H1 (cell line): ENCODE data around the gene PCED1B. TPM values are rescaled to one million over a fixed set of nuclear protein-coding genes. Genes with fewer than 3 reads are reported as not detected.
A peak's percentile ranks its signal among the peaks of the same experiment; 100 is the strongest.

Experiments
- CTCF ChIA-PET: fragments of 300-600 bp; sonication (Branson Sonifier 250); formaldehyde crosslinking; loops from one replicate; lab custom pipeline; 2021; ENCODE audit not compliant: partially characterized antibody; lab: Charles Lee
- POLR2A ChIA-PET: fragments of 300-600 bp; sonication (Branson Sonifier 250); formaldehyde crosslinking; loops from one replicate; lab custom pipeline; 2021; ENCODE audit warnings: inconsistent platforms; ENCODE audit not compliant: partially characterized antibody; lab: Charles Lee
- DNase-seq, 2 experiments: peaks; one replicate each; pipeline versions ENCODE4 v3.0.0 to v3.0.0-alpha.2; 2010 to 2022; ENCODE audit warnings: low spot score in 2 of 2, low read depth in 1 of 2, mixed read lengths in 1 of 2
- FAIRE-seq: peaks from 2 replicates; lab custom pipeline; 2011; peaks lifted over from hg19 to GRCh38; lab: Jason Lieb, UNC
- H2AFZ ChIP-seq: 2 replicates; pipeline ENCODE4 v1.8.1; 2012; ENCODE audit warnings: low read length, inconsistent platforms
- H2AK5ac ChIP-seq: 2 replicates; pipeline ENCODE4 v1.6.1; 2013; ENCODE audit warnings: low read depth, low read length
- H2BK120ac ChIP-seq: replicated peaks from 2 replicates; pipeline ENCODE3; 2013; ENCODE audit warnings: low read depth, low read length, inconsistent platforms
- H2BK12ac ChIP-seq: 2 replicates; pipeline ENCODE4 v1.6.1; 2013; ENCODE audit warnings: low read depth, low read length
- H2BK15ac ChIP-seq: 2 replicates; pipeline ENCODE4 v1.6.1; 2013; ENCODE audit warnings: low read length
- H2BK20ac ChIP-seq: 2 replicates; pipeline ENCODE4 v1.6.1; 2013; ENCODE audit warnings: low read length
- H2BK5ac ChIP-seq: 2 replicates; pipeline ENCODE4 v1.6.1; 2013; ENCODE audit warnings: low read depth, low read length
- H3K14ac ChIP-seq: 2 replicates; pipeline ENCODE4 v1.6.1; 2013; ENCODE audit warnings: inconsistent platforms; ENCODE audit not compliant: insufficient read length
- H3K18ac ChIP-seq: 2 replicates; pipeline ENCODE4 v1.6.1; 2013; ENCODE audit warnings: low read length; ENCODE audit errors: extremely low read depth
- H3K23ac ChIP-seq: 2 replicates; pipeline ENCODE4 v1.6.1; 2013; ENCODE audit warnings: inconsistent platforms; ENCODE audit not compliant: insufficient read length
- H3K23me2 ChIP-seq: 2 replicates; pipeline ENCODE4 v1.6.1; 2013; ENCODE audit warnings: low read depth, low read length
- H3K27ac ChIP-seq: 2 replicates; pipeline ENCODE4 v1.6.1; 2011; ENCODE audit warnings: low read depth, low read length, inconsistent platforms
- H3K27me3 ChIP-seq, 4 experiments: replicated peaks in 1 of 4; 1 replicate in 1 of 4; 2 replicates in 3 of 4; pipeline versions ENCODE4 v1.6.1 to v1.8.1; 2011 to 2013; ENCODE audit warnings: low read length in 3 of 4, mild to moderate bottlenecking in 3 of 4, inconsistent platforms in 2 of 4, mixed read lengths in 2 of 4, moderate library complexity in 1 of 4; ENCODE audit not compliant: control insufficient read depth in 3 of 4, insufficient read depth in 3 of 4; ENCODE audit errors: extremely low read depth in 1 of 4
- H3K36me3 ChIP-seq, 4 experiments: 2 replicates each; pipeline versions ENCODE4 v1.6.1 to v1.8.1; 2011 to 2013; ENCODE audit warnings: mild to moderate bottlenecking in 4 of 4, low read length in 3 of 4, moderate library complexity in 2 of 4, control low read depth in 1 of 4, inconsistent platforms in 1 of 4; ENCODE audit not compliant: insufficient read depth in 4 of 4, control insufficient read depth in 2 of 4
- H3K4ac ChIP-seq: replicated peaks from 2 replicates; pipeline ENCODE3; 2013; ENCODE audit warnings: low read length, low read depth, mixed read lengths, inconsistent platforms; ENCODE audit not compliant: insufficient read length
- H3K4me1 ChIP-seq, 4 experiments: replicated peaks in 1 of 4; 1 replicate in 1 of 4; 2 replicates in 3 of 4; pipeline versions ENCODE4 v1.6.1 to v1.8.1; 2011 to 2013; ENCODE audit warnings: low read length in 3 of 4, inconsistent platforms in 2 of 4, mixed read lengths in 1 of 4; ENCODE audit not compliant: insufficient read depth in 4 of 4, control insufficient read depth in 3 of 4
- H3K4me2 ChIP-seq, 2 experiments: 2 replicates each; pipeline versions ENCODE4 v1.6.1 to v1.8.1; 2011 to 2013; ENCODE audit warnings: low read depth in 2 of 2, low read length in 2 of 2, control low read depth in 1 of 2, inconsistent platforms in 1 of 2, mild to moderate bottlenecking in 1 of 2; ENCODE audit not compliant: insufficient read depth in 1 of 2
- H3K4me3 ChIP-seq, 4 experiments: fragments of 200-600, 300-600 bp in 1 of 4; sonication (generic), shearing (Covaris generic), sonication (Bioruptor Twin) in 1 of 4; 2 replicates each; pipeline versions ENCODE4 v1.5.1 to v1.8.1; 2011 to 2016; ENCODE audit warnings: low read length in 4 of 4, low read depth in 3 of 4, control low read depth in 2 of 4, inconsistent platforms in 2 of 4, mild to moderate bottlenecking in 2 of 4, mixed read lengths in 1 of 4, moderate library complexity in 1 of 4; ENCODE audit not compliant: insufficient read depth in 2 of 4; ENCODE audit errors: extremely low read depth in 1 of 4
- H3K56ac ChIP-seq: replicated peaks from 2 replicates; pipeline ENCODE3; 2013; ENCODE audit warnings: low read depth, mild to moderate bottlenecking, mixed read lengths, low read length, inconsistent platforms; ENCODE audit not compliant: insufficient read length
- H3K79me1 ChIP-seq: 2 replicates; pipeline ENCODE4 v1.6.1; 2013; ENCODE audit warnings: low read depth, low read length, control low read depth
- H3K79me2 ChIP-seq, 2 experiments: 2 replicates each; pipeline versions ENCODE4 v1.6.1 to v1.8.1; 2012 to 2013; ENCODE audit warnings: low read length in 2 of 2, mild to moderate bottlenecking in 2 of 2, inconsistent platforms in 1 of 2; ENCODE audit not compliant: insufficient read depth in 2 of 2, control insufficient read depth in 1 of 2
- H3K9ac ChIP-seq, 4 experiments: replicated peaks in 1 of 4; 1 replicate in 1 of 4; 2 replicates in 3 of 4; pipeline versions ENCODE4 v1.6.1 to v1.8.1; 2011 to 2013; ENCODE audit warnings: low read depth in 3 of 4, low read length in 3 of 4, control low read depth in 2 of 4, mild to moderate bottlenecking in 2 of 4, moderate library complexity in 2 of 4, inconsistent platforms in 1 of 4; ENCODE audit errors: extremely low read depth in 1 of 4
- H3K9me3 ChIP-seq, 2 experiments: 2 replicates each; pipeline versions ENCODE4 v1.6.1 to v1.8.1; 2012 to 2013; ENCODE audit warnings: mild to moderate bottlenecking in 2 of 2, moderate library complexity in 2 of 2, control low read depth in 1 of 2, inconsistent platforms in 1 of 2, low read depth in 1 of 2, low read length in 1 of 2, mixed read lengths in 1 of 2; ENCODE audit not compliant: insufficient read depth in 2 of 2
- H4K20me1 ChIP-seq, 2 experiments: replicated peaks in 1 of 2; 2 replicates each; pipeline versions ENCODE3 to v1.8.1; 2011 to 2013; ENCODE audit warnings: inconsistent platforms in 2 of 2, low read length in 2 of 2, mild to moderate bottlenecking in 1 of 2; ENCODE audit not compliant: insufficient read depth in 2 of 2, control insufficient read depth in 1 of 2
- H4K5ac ChIP-seq: 2 replicates; pipeline ENCODE4 v1.6.1; 2013; ENCODE audit warnings: low read length, low read depth, mixed read lengths, inconsistent platforms; ENCODE audit not compliant: insufficient read length
- H4K8ac ChIP-seq: 2 replicates; pipeline ENCODE4 v1.8.0; 2013; ENCODE audit warnings: mild to moderate bottlenecking, moderate library complexity, low read length, inconsistent platforms; ENCODE audit not compliant: insufficient read depth; ENCODE audit errors: extremely low read depth
- H4K91ac ChIP-seq: replicated peaks from 2 replicates; pipeline ENCODE3; 2013; ENCODE audit warnings: low read length, mixed read lengths, inconsistent platforms; ENCODE audit not compliant: insufficient read length
- CHD2 ChIP-seq: IDR thresholded peaks from 2 replicates; pipeline ENCODE4 v1.6.1; 2012; ENCODE audit warnings: low read length, improper control_type of control experiment
- CTBP2 ChIP-seq: IDR thresholded peaks from 2 replicates; pipeline ENCODE4 v1.7.0; 2011; ENCODE audit warnings: borderline replicate concordance, mild to moderate bottlenecking, moderate library complexity, mixed read lengths, low read length; ENCODE audit not compliant: insufficient read depth, insufficient read length
- EP300 ChIP-seq, 2 experiments: IDR thresholded peaks; 1 replicate in 1 of 2; 2 replicates in 1 of 2; pipeline ENCODE4 v1.6.1; 2011 to 2012; ENCODE audit warnings: low read depth in 2 of 2, low read length in 2 of 2, mild to moderate bottlenecking in 2 of 2, borderline replicate concordance in 1 of 2, inconsistent platforms in 1 of 2, moderate library complexity in 1 of 2
- FOSL1 ChIP-seq: IDR thresholded peaks from 2 replicates; pipeline ENCODE4 v1.6.1; 2011; ENCODE audit warnings: mild to moderate bottlenecking, low read depth, low read length, moderate library complexity; ENCODE audit not compliant: insufficient read depth
- GTF2F1 ChIP-seq: IDR thresholded peaks from 2 replicates; pipeline ENCODE4 v1.6.1; 2012; ENCODE audit warnings: low read depth, low read length, improper control_type of control experiment, borderline replicate concordance
- HDAC2 ChIP-seq, 2 experiments: fragments of 300-600 bp in 1 of 2; sonication (generic) in 1 of 2; IDR thresholded peaks; 2 replicates each; pipeline ENCODE4 v1.6.1; 2011 to 2012; ENCODE audit warnings: low read depth in 2 of 2, low read length in 2 of 2, mild to moderate bottlenecking in 2 of 2, moderate library complexity in 2 of 2, borderline replicate concordance in 1 of 2, inconsistent platforms in 1 of 2
- POLR2A ChIP-seq, 2 experiments: IDR thresholded peaks; 1 replicate in 1 of 2; 2 replicates in 1 of 2; pipeline ENCODE4 v1.6.1; 2011; ENCODE audit warnings: low read depth in 2 of 2, low read length in 2 of 2, mild to moderate bottlenecking in 2 of 2; ENCODE audit errors: control extremely low read depth in 1 of 2
- POLR2AphosphoS5 ChIP-seq: IDR thresholded peaks from 2 replicates; pipeline ENCODE4 v1.6.1; 2011; ENCODE audit warnings: low read depth, low read length
- SIRT6 ChIP-seq: IDR thresholded peaks from one replicate; pipeline ENCODE4 v1.7.1; 2012; ENCODE audit warnings: low read length, inconsistent platforms
- TBP ChIP-seq: IDR thresholded peaks from 2 replicates; pipeline ENCODE4 v1.6.1; 2011; ENCODE audit warnings: low read depth, low read length, improper control_type of control experiment
- TEAD4 ChIP-seq: IDR thresholded peaks from 2 replicates; pipeline ENCODE4 v1.6.1; 2012; ENCODE audit warnings: low read depth, low read length, inconsistent platforms, mixed read lengths
- ZNF274 ChIP-seq: IDR thresholded peaks from 2 replicates; pipeline ENCODE4 v1.7.0; 2012; ENCODE audit warnings: low read length, borderline replicate concordance; ENCODE audit errors: extremely low read depth
- WGBS, 2 experiments: shearing (Covaris generic) in 1 of 2; methylation state at CpG; one replicate each; pipeline versions ENCODE4 v1.1.6 to v1.1.7; 2013 to 2015; ENCODE audit warnings: low lambda C conversion rate in 2 of 2, mixed read lengths in 2 of 2, inconsistent platforms in 1 of 2, low coverage in 1 of 2, missing lambda C conversion rate in 1 of 2; ENCODE audit not compliant: insufficient replicate concordance in 2 of 2, insufficient coverage in 1 of 2, insufficient read length in 1 of 2; ENCODE audit errors: extremely low coverage in 1 of 2, missing lambda C conversion rate in 1 of 2; 5-methylcytosine and 5-hydroxymethylcytosine counted together
- polyA plus RNA-seq, 7 experiments: library from polyadenylated mRNA; depleted of rRNA in 3 of 7; stranded (reverse) in 5 of 7; unstranded in 2 of 7; fragments of >200 nt in 5 of 7; fragments of 200-250 nt in 2 of 7; gene quantifications; 1 replicate in 5 of 7; 2 replicates in 1 of 7; 4 replicates in 1 of 7; pipeline versions ENCODE4 v1.2.1 to v1.2.3, GENCODE V29; 2011 to 2013; ENCODE audit warnings: missing spikeins in 2 of 7, mixed read lengths in 2 of 7
- total RNA-seq: library from RNA; stranded (reverse); fragmentation: NEBNext Ultra II Directional; extraction: Animal tissue kit (Norgen Biotek cat#: 25700); gene quantifications from 2 replicates; pipeline ENCODE4 v1.2.1, GENCODE V29; 2021

The PCED1B gene
- total and polyA plus RNA-seq, 2 of the 8 experiments (the other 6 are each of a cell fraction or from before 2014, with no cell fraction given), result 4.7 to 5.4 TPM

DNA sequence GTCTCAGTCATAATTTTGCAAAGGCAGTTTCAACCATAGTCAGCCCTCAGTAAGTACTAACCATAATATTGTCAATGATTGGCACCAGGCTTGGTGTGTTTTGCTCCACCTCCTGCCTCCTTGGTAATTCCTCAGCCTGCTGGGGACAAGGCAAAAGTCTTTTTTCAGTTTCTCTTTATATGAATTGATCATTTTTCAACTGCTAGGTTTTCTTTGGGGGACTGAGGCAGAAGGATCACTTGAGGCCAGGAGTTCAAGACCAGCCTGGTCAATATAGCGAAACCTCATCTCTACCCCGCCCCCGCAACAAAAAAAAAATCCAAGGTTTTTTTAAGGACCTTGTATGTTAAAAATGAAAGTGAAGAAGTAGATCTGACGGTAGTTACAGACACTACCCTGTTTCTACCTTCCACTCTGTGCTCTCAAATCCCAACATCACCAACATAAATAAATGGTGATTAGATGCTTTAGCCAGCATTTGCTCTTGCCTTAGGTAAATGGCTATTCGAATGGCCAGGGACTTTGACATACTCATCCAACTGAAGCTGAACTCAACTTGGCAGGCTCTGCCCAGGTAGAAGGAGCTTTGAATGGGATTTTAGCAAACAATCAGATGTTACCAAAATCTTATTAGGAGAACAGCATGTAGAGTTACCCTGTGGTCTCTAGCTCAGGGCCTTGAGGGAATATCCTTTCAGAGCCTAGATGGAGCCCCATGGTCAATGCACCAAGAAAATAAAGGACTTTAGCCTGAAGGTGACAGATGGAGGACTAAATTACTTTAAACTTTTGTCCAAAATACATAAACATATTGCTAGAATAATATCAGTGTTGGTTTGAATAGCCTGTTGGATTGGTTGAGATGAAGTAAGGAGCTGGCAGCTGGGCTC lies 127.3 kb downstream of the PCED1B start:
- H3K4ac ChIP-seq, result peak overlapping the region; percentile 14
- no peak overlapping the region; the same call in 1 of the 2 replicates for H2AFZ ChIP-seq
- H4K5ac ChIP-seq, result no peak overlapping the region
- H3K4me3 ChIP-seq, result no peak overlapping the region
- FAIRE-seq (no peak), DNase-seq (peak in 1 of 2 experiments; percentile 14)
- no peak overlapping the region for H3K9ac ChIP-seq
- no peak overlapping the region for H4K91ac ChIP-seq
- H2BK5ac ChIP-seq, result no peak overlapping the region; the same call in 1 of the 2 replicates
- H3K56ac ChIP-seq, result no peak overlapping the region
- no peaks in the 10 kb centered on the region for H3K79me1 ChIP-seq
- no peaks in the 10 kb centered on the region for H3K36me3 ChIP-seq
- H4K20me1 ChIP-seq, result no peaks in the 10 kb centered on the region
- H2BK20ac ChIP-seq, result peak overlapping the region; percentile 93; the same call in 1 of the 2 replicates
- H3K18ac ChIP-seq, result no peak overlapping the region; the same call in 1 of the 2 replicates
- H4K8ac ChIP-seq, result no peak overlapping the region
- WGBS, 2 experiments, result 84% methylated on average over 5 of the region's 5 CpGs; no CpG with 5 or more reads in 1 of the 2 experiments
- H2BK120ac ChIP-seq, result peak overlapping the region; percentile 55
- H3K9me3 ChIP-seq, result no peaks in the 10 kb centered on the region
- no peak overlapping the region for H3K27ac ChIP-seq
- ChIA-PET CTCF (interaction anchor here (0.7 to 1.9 kb wide), 5 partner anchors 10 to 135 kb away, joined by 3 to 6 read pairs (median 3); no protein-coding TSS in a partner anchor), POLR2A (interaction anchor here (1.1 kb wide), 1 partner anchor 12 kb away, joined by 4 read pairs; no protein-coding TSS in a partner anchor)
- H2BK15ac ChIP-seq, result no peak overlapping the region
- H3K23ac ChIP-seq, result no peak overlapping the region
- H2BK12ac ChIP-seq, result no peak overlapping the region
- no peak overlapping the region for H3K4me2 ChIP-seq
- no peak overlapping the region for H3K14ac ChIP-seq
- peaks cover 0 to 13% (median 8%) of the 10 kb centered on the region in 4 experiments; a peak in 4 of 7 replicates for H3K4me1 ChIP-seq
- H3K79me2 ChIP-seq, result no peaks in the 10 kb centered on the region
- H3K23me2 ChIP-seq, result no peaks in the 10 kb centered on the region
- no peak overlapping the region for H2AK5ac ChIP-seq
- no peaks in the 10 kb centered on the region for H3K27me3 ChIP-seq
- no peak for TF ChIP-seq CTBP2
- TF ChIP-seq POLR2A (IDR thresholded peaks at IDR 0.05; ENCODE audit: control extremely low read depth in 1 of 2, low read depth in 2 of 2, low read length in 2 of 2), result no peak
- no peak for TF ChIP-seq GTF2F1
- TF ChIP-seq ZNF274, result no peak
- no peak for TF ChIP-seq EP300 (IDR thresholded peaks at IDR 0.05; ENCODE audit: borderline replicate concordance in 1 of 2, low read depth in 2 of 2, low read length in 2 of 2)
- TF ChIP-seq FOSL1, result no peak
- no peak for TF ChIP-seq TEAD4
- no peak for TF ChIP-seq TBP
- TF ChIP-seq CHD2, result no peak
- no peak for TF ChIP-seq HDAC2 (IDR thresholded peaks at IDR 0.05; ENCODE audit: borderline replicate concordance in 1 of 2, low read depth in 2 of 2, low read length in 2 of 2)
- TF ChIP-seq POLR2AphosphoS5, result no peak
- no peak for TF ChIP-seq SIRT6
